MM.1S (cell line): ENCODE measurements around the gene CMBL.

ENCODE experiments used
- CTCF ChIP-seq: fragments of 300-600 bp; sonication (generic); IDR thresholded peaks from 2 replicates; pipeline ENCODE4 v1.5.1; 2016; ENCODE audit warnings: antibody characterized with exemption, low read length, mixed read lengths
- EZH2 ChIP-seq: fragments of 300-600 bp; sonication (generic); optimal IDR thresholded peaks from 2 replicates; pipeline ENCODE3; 2017; ENCODE audit warnings: low read depth, mild to moderate bottlenecking, antibody characterized with exemption, low read length, mixed read lengths

GRCh38 chr5:10301266-10301665 lies 6.4 kb downstream of the CMBL start:
- TF ChIP-seq EZH2: no peak
- TF ChIP-seq CTCF: no peak
